ENCODE data around the gene POLR2J. TPM values are rescaled to one million over a fixed set of nuclear protein-coding genes. Genes with fewer than 3 reads are reported as not detected.

POLR2J gene
- total RNA-seq, 1 experiment from 2014 or later, result 70.0 TPM

GRCh38 chr7:102431617-102432298 is 47.0 kb downstream of the POLR2J start:
- Mint-ChIP-seq H3K27ac (ENCODE audit: unreplicated experiment) (peak overlapping the region; percentile 67), H3K36me3 (ENCODE audit: insufficient read depth, unreplicated experiment) (peaks cover 10% of the 10 kb centered on the region), H3K4me3 (ENCODE audit: unreplicated experiment) (peak overlapping the region; percentile 78), H3K27me3 (ENCODE audit: insufficient read depth, unreplicated experiment) (no peaks in the 10 kb centered on the region), H3K4me1 (ENCODE audit: low read depth, unreplicated experiment) (peaks cover 16% of the 10 kb centered on the region), H3K9me3 (ENCODE audit: unreplicated experiment) (no peaks in the 10 kb centered on the region)
- CTCF ChIA-PET, result no interaction called here
- no peaks in the 10 kb centered on the region for H3K27me3 ChIP-seq (replicated peaks; ENCODE audit: control insufficient read depth, insufficient read depth, low read length)
- BruUV-seq (replicated peaks), result no TSS peak
- H3K36me3 ChIP-seq (ENCODE audit: control insufficient read depth, insufficient read depth, low read length), result no peaks in the 10 kb centered on the region
- peaks cover 22% of the 10 kb centered on the region for H3K4me1 ChIP-seq
- intact Hi-C loops (cut with micrococcal nuclease; ENCODE audit: unreplicated experiment), result no loop called here
- DNase-seq, result peak in 1 of 2 experiments; percentile 52
- no peak overlapping the region for H3K4me3 ChIP-seq (ENCODE audit: low read depth, low read length)
- POLR2A ChIA-PET, result no interaction called here
- TF ChIP-seq CTCF (IDR thresholded peaks at IDR 0.05; ENCODE audit: insufficient read depth in 1 of 2, low read depth in 1 of 2, low read length in 1 of 2, severe bottlenecking in 1 of 2, unreplicated experiment in 1 of 2), result no peak
- H3K9me3 ChIP-seq, result no peaks in the 10 kb centered on the region

- H3K4me3 Mint-ChIP-seq (ENCODE audit: unreplicated experiment), result peak overlapping the region; percentile 28
- BruUV-seq (replicated peaks), result no TSS peak
- H3K36me3 ChIP-seq (ENCODE audit: control insufficient read depth, insufficient read depth, low read length), result no peaks in the 10 kb centered on the region; the same call in 1 of the 2 replicates
- H3K4me3 ChIP-seq (ENCODE audit: low read depth, low read length), result no peak overlapping the region
- H3K27me3 Mint-ChIP-seq (ENCODE audit: insufficient read depth, unreplicated experiment), result no peaks in the 10 kb centered on the region
- no peaks in the 10 kb centered on the region for H3K9me3 Mint-ChIP-seq (ENCODE audit: unreplicated experiment)
- H3K27me3 ChIP-seq (replicated peaks; ENCODE audit: control insufficient read depth, insufficient read depth, low read length), result no peaks in the 10 kb centered on the region
- H3K4me1 Mint-ChIP-seq (ENCODE audit: low read depth, unreplicated experiment), result peaks cover 11% of the 10 kb centered on the region
- POLR2A ChIA-PET, result interaction anchor here (0.6 kb wide), 1 partner anchor 36 kb away, joined by 12 read pairs; no protein-coding TSS in a partner anchor
- CTCF ChIA-PET, result no interaction called here
- no peak for DNase-seq
- intact Hi-C loops (cut with micrococcal nuclease; ENCODE audit: unreplicated experiment), result no loop called here
- peaks cover 25% of the 10 kb centered on the region for H3K36me3 Mint-ChIP-seq (ENCODE audit: insufficient read depth, unreplicated experiment)
- no peak for TF ChIP-seq CTCF (IDR thresholded peaks at IDR 0.05; ENCODE audit: insufficient read depth in 1 of 2, low read depth in 1 of 2, low read length in 1 of 2, severe bottlenecking in 1 of 2, unreplicated experiment in 1 of 2)
- no peaks in the 10 kb centered on the region for H3K9me3 ChIP-seq
- H3K4me1 ChIP-seq, result peaks cover 18% of the 10 kb centered on the region
- peak overlapping the region; percentile 8 for H3K27ac Mint-ChIP-seq (ENCODE audit: unreplicated experiment)
Measured at GRCh38 chr7:102429141-102429899, 49.4 kb downstream of the POLR2J start.

DNA sequence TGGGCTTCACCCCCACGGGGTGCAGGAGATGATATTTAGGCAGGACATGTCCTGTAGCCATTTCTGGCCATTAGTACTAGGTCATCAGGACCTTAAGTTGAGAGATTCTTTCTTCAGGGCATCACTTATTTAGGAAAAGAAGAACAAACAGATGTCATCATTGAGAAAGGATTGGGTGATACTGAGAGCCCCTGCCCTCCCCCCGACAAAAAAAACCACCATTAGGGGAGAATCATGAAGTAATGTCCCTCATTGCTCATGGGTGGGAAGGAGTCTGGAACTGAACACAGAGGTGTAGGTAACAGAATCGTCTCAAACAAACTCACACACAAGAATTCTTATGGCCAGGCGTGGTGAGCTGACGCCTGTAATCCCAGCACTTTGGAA is 51.7 kb downstream of the POLR2J start:
- BruUV-seq (replicated peaks), result no TSS peak
- H3K4me3 ChIP-seq (ENCODE audit: low read depth, low read length), result no peak overlapping the region
- Mint-ChIP-seq H3K36me3 (ENCODE audit: insufficient read depth, unreplicated experiment) (peaks cover 42% of the 10 kb centered on the region), H3K4me3 (ENCODE audit: unreplicated experiment) (no peak overlapping the region), H3K27ac (ENCODE audit: unreplicated experiment) (no peak overlapping the region), H3K27me3 (ENCODE audit: insufficient read depth, unreplicated experiment) (no peaks in the 10 kb centered on the region), H3K4me1 (ENCODE audit: low read depth, unreplicated experiment) (peaks cover 8% of the 10 kb centered on the region), H3K9me3 (ENCODE audit: unreplicated experiment) (no peaks in the 10 kb centered on the region)
- H3K27me3 ChIP-seq (replicated peaks; ENCODE audit: control insufficient read depth, insufficient read depth, low read length), result no peaks in the 10 kb centered on the region
- DNase-seq, result no peak
- H3K4me1 ChIP-seq, result peaks cover 12% of the 10 kb centered on the region
- intact Hi-C loops (cut with micrococcal nuclease; ENCODE audit: unreplicated experiment), result no loop called here
- no peaks in the 10 kb centered on the region for H3K9me3 ChIP-seq
- ChIA-PET CTCF (no interaction called here), POLR2A (no interaction called here)
- H3K36me3 ChIP-seq (ENCODE audit: control insufficient read depth, insufficient read depth, low read length), result no peaks in the 10 kb centered on the region; the same call in none of the 2 replicates
- TF ChIP-seq CTCF (IDR thresholded peaks at IDR 0.05; ENCODE audit: insufficient read depth in 1 of 2, low read depth in 1 of 2, low read length in 1 of 2, severe bottlenecking in 1 of 2, unreplicated experiment in 1 of 2), result no peak
